Suppressor macrophage (primary cell): ENCODE data around the gene VPS45.
"Not testable (repeated sequence)": the region's sequence is repeated elsewhere in the genome, so short reads cannot be mapped to it uniquely, and the experiment has no call there.

Experiments used
- DNase-seq, 4 experiments: peaks; one replicate each; pipeline ENCODE4 v3.0.0-alpha.2; 2020 to 2022

The VPS45 gene

GRCh38 chr1:150161747-150162581 is 94.4 kb downstream of the VPS45 start:
- peak; percentile 42 to 56 (median 55) for DNase-seq

DNA sequence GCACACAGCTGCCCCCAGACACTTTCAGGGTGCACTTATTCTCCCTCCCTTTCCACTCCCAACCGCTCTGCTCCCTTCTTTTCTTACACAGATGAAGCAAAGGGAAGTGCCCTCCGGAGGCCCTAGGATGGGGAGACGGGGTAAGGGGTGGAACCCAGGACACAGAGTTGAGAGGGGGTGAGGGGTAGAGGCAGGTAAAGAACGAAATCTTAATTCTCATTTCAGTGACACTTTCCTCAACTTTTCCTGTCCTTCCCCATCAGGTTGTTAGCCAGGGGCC is 94.9 kb downstream of the VPS45 start:
- peak in 1 of 4 experiments; percentile 49 for DNase-seq

GRCh38 chr1:150162862-150163706 is 95.5 kb downstream of the VPS45 start:
- peak; percentile 95 to 98 (median 96) for DNase-seq

- peak; percentile 70 to 87 (median 82) for DNase-seq
These were observed 96.6 kb downstream of the VPS45 start for GRCh38 chr1:150164224-150164623.

- no peak for DNase-seq
These were observed 97.2 kb downstream of the VPS45 start for GRCh38 chr1:150164779-150165178.

DNA sequence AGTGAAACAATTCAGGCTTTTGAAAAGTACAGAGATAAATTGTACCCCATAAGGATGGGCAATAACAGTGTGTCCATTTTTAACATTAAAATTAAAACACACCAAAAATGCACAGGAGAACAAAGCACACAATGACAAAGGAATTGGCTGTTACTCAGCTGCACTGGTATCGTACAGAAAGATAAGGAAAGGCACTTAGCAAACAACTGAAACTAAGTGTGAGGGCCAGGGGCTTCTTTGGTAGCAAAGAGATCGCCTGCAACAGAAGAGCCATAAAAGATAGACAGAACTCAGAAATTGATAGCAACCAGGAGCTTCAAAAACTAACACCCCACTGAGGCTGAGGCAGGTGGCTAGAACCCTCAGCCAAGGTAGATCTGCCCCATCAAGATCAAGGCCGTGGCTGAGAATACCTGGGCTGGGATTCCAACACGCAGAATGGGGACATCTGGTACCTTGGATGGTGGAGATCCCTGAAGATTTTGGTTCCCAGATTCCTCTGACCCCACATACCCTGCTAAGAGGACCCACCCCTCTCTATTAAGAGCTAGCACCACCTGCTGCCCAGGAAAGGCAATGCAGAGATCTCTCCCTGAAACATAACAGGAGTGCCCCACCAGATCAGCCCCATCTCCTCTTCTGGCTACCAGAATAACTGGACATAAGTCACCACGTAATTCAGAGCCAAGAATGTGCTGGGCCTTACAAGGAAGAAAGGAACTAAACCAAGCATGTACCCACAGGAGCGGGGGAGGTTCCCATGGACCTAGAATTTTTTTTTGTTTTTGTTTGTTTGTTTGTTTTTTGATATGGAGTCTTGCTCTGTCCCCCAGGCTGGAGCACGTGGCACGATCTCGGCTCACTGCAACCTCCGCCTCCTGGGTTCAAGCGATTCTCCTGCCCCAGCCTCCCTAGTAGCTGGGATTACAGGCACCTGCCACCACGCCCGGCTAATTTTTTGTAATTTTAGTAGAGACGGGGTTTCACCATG is 98.3 kb downstream of the VPS45 start:
- peak; percentile 61 to 74 (median 69) for DNase-seq

DNA sequence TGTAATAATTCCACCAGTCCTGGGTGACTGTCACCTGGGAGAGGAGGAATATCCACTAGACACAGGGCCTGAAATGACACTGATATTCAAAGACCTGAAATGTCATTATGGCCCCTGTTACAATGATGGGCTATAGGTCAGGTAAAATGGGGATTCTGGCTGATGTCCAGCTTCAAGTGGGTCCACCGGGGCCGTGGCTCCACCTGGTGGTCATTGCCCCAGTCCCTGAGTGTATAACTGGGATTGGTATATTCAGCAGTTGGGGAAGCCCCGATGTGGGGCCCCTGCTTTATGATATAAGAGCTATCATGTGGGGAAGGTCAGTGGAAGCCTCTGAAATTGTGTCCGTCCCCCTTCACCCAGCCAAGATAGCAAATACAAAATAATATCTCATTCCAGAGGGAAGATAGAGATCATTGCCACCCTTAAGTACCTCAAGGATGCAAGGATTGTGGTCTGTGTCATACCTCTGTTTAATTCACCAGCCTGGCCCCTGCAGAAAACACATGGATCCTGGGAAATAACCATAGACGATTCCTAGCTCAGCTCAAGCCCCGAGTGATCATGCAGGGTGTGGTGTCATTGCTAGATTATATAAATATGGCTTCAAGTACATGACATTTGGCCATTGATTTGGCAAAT is 101.5 kb downstream of the VPS45 start:
- peak; percentile 69 to 86 (median 75) for DNase-seq

GRCh38 chr1:150171801-150172200 is 104.2 kb downstream of the VPS45 start:
- peak in 1 of 4 experiments; percentile 10 for DNase-seq

DNA sequence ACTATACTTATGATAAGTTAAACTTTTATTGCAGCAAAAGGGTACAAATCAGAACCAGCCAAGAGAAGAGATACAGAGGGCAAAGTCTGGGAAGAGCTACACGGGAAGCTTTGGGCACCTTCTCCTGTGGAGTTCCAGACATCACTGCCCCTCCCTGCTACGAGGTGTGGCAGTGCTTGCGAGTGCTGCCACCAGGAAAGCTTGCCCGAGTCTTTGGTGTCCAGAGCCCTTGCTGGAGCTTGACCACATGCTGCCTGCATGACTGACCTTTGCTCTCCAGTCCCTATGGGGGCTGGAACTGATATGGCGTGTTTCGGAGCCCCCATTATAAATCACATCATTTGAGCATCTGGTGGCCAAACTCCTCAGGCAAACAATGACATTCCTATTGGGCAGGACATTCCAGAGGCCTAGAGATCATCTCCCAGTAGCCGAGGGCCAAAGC is 105.6 kb downstream of the VPS45 start:
- DNase-seq, result no peak

GRCh38 chr1:150176593-150176992 is 109.0 kb downstream of the VPS45 start:
- peak; percentile 69 to 89 (median 83) for DNase-seq

DNA sequence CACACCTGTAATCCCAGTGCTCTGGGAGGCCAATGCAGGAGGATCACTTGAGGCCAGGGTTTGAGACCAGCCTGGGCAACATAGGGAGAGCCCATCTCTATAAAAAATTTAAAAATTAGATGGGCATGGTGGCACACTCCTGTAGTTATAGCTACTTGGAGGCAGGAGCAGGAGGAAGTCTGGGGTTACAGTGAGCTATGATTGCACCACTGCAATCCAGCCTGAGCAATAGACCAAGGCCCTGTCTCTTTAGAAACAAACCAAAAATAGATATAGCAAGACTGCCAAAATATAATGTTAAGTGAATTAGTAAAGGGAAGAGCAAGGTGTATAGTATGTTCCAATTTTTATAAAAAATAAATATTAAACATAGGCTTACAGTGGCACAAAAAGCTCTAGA is 111.0 kb downstream of the VPS45 start:
- DNase-seq, result peak in 3 of 4 experiments; percentile 62 to 74 (median 69)

DNA sequence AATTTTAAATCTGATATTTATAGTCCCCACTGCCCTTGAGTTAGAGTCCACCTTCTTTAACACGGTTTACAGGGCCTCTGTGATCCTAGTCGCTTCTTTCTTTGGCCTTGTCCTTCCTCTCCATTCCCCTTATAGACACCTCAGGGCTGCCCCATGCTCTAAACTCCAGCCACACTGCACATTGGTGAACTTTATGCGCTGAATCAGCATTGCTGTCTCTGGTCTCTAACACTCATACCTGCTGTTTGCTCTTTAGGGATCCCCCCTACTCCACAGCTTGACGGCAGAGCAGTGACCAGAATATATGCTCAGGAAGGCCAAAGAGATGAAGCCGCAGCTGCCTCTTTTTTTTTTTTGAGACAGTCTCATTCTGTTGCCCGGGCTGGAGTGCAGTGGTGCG is 112.3 kb downstream of the VPS45 start:
- no peak for DNase-seq

- peak in 3 of 4 experiments; percentile 21 to 59 (median 52) for DNase-seq
These were observed 112.9 kb downstream of the VPS45 start for GRCh38 chr1:150180474-150180873.

DNA sequence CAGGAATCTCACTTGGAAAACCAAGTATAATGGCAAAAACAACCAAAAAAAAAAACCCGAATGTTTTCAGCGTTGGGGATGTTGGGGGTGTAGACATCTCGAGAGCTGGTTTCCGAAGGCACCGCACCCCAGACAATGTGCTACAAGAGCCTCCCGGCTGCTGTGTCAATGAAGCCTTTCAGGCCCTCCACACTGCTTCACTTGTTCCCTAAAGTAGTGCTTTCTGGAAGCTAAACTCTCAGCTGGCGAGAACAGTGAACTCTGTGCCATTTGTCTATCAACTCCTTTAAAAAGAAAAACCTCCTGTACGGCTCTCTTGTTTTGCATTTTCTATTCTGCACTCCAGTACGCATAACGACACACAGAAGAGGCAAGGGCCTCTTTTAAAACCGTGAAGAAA is 114.7 kb downstream of the VPS45 start:
- no peak for DNase-seq

- DNase-seq, result peak in 3 of 4 experiments; percentile 48 to 75 (median 72)
These were observed 115.5 kb downstream of the VPS45 start for GRCh38 chr1:150183061-150183460.

DNA sequence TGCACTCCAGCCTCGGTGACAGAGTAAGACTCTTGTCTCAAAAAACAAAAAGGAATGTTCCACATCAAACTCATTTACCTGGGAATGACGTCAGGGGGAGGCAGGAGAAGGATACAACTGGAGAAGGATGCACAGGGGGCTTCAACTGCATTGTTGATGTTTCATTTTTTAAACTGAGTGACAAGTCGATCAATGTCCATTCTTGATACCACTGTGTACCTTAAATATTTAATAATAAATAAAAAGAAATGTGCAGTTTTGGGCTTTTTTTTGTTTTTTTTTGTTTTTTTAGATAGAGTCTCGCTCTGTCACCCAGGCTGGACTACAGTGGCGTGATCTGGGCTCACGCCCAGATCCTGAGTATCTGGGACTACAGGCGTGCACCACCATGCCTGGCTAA is 117.9 kb downstream of the VPS45 start:
- DNase-seq, result no peak

DNA sequence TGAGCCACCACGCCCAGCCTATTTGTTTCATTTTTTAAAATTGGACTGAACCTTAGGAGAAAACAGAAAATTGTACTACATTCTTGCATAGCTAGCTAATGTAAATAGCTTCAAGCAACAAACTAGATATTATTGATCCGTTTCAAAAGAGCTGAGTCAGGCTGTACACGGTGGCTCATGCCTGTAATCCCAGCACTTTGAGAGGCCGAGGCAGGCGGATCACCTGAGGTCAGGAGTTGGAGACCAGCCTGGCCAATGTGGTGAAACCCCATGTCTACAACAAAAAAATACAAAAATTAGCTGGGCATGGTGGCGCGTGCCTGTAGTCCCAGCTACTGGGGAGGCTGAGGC is 118.8 kb downstream of the VPS45 start:
- not testable (repeated sequence) for DNase-seq

GRCh38 chr1:150186789-150187559 is 119.4 kb downstream of the VPS45 start:
- DNase-seq, result peak; percentile 80 to 96 (median 86)

GRCh38 chr1:150187560-150187931 is 120.0 kb downstream of the VPS45 start:
- peak in 2 of 4 experiments; percentile 25 to 38 for DNase-seq

GRCh38 chr1:150192012-150192411 is 124.4 kb downstream of the VPS45 start:
- no peak for DNase-seq

- no peak for DNase-seq
These were observed 126.9 kb downstream of the VPS45 start for GRCh38 chr1:150194381-150195031.
